HEK293 (cell line): Measurements from ENCODE around the gene EARS2.

ENCODE experiments used
- CTCF ChIA-PET: fragments of 350-600 bp; formaldehyde crosslinking; extraction: SDS; loops from one replicate; lab custom pipeline; 2021; ENCODE audit warnings: antibody characterized with exemption; lab: Yijun Ruan, JAX
- POLR2A ChIA-PET: fragments of 300-600 bp; formaldehyde crosslinking; extraction: SDS; loops from one replicate; lab custom pipeline; 2020; ENCODE audit warnings: antibody characterized with exemption, inconsistent platforms; lab: Yijun Ruan, JAX
- H3K27ac ChIP-seq: fragments of 200-500 bp; sonication (Bioruptor generic); 2 replicates; pipeline ENCODE4 v1.5.1; 2014; ENCODE audit warnings: low read depth, low read length, control low read depth, inconsistent platforms; ENCODE audit errors: extremely low read depth
- H3K36me3 ChIP-seq, 2 experiments: fragments of 200-500 bp in 1 of 2; sonication (Bioruptor generic) in 1 of 2; 1 replicate in 1 of 2; 2 replicates in 1 of 2; pipeline ENCODE4 v1.5.1; 2014 to 2017; ENCODE audit warnings: inconsistent platforms in 2 of 2, low read length in 2 of 2; ENCODE audit not compliant: control insufficient read depth in 2 of 2, insufficient read depth in 1 of 2
- H3K4me1 ChIP-seq: fragments of 200-500 bp; sonication (Bioruptor generic); 2 replicates; pipeline ENCODE4 v1.5.1; 2014; ENCODE audit warnings: mild to moderate bottlenecking, low read length, inconsistent platforms; ENCODE audit not compliant: control insufficient read depth, insufficient read depth
- H3K4me3 ChIP-seq: 2 replicates; pipeline ENCODE4 v1.5.1; 2011; ENCODE audit warnings: low read depth, mild to moderate bottlenecking, control low read depth, low read length, moderate library complexity
- H3K9me3 ChIP-seq: fragments of 200-500 bp; sonication (Bioruptor generic); 2 replicates; pipeline ENCODE4 v1.5.1; 2014; ENCODE audit warnings: low read depth, low read length, inconsistent platforms; ENCODE audit not compliant: control insufficient read depth, insufficient read depth
- BCL6B ChIP-seq: fragments of 450-650 bp; formaldehyde crosslinking; IDR thresholded peaks from 2 replicates; pipeline ENCODE4 v1.5.1; 2017; ENCODE audit warnings: missing biosample characterization, missing genetic modification characterization
- KLF9 ChIP-seq: fragments of 450-650 bp; formaldehyde crosslinking; IDR thresholded peaks from 2 replicates; pipeline ENCODE4 v1.5.1; 2016; ENCODE audit warnings: missing biosample characterization, missing genetic modification characterization, low read depth
- SALL2 ChIP-seq: fragments of 450-650 bp; formaldehyde crosslinking; IDR thresholded peaks from 2 replicates; pipeline ENCODE4 v1.5.0; 2017; ENCODE audit warnings: missing biosample characterization, mild to moderate bottlenecking, missing genetic modification characterization, borderline replicate concordance
- SCRT2 ChIP-seq: fragments of 450-650 bp; formaldehyde crosslinking; IDR thresholded peaks from 2 replicates; pipeline ENCODE4 v1.5.1; 2016; ENCODE audit warnings: missing biosample characterization, missing genetic modification characterization
- TSHZ1 ChIP-seq: fragments of 450-650 bp; formaldehyde crosslinking; IDR thresholded peaks from 2 replicates; pipeline ENCODE4 v1.5.1; 2016; ENCODE audit warnings: missing biosample characterization, missing genetic modification characterization, borderline replicate concordance
- ZNF19 ChIP-seq: fragments of 450-650 bp; formaldehyde crosslinking; IDR thresholded peaks from 2 replicates; pipeline ENCODE4; 2016; ENCODE audit warnings: missing biosample characterization, missing genetic modification characterization, low read depth
- ZNF354C ChIP-seq: fragments of 450-650 bp; formaldehyde crosslinking; IDR thresholded peaks from 2 replicates; pipeline ENCODE4 v1.5.1; 2016; ENCODE audit warnings: missing biosample characterization, missing genetic modification characterization, low read depth, borderline replicate concordance
- ZNF37A ChIP-seq: fragments of 450-650 bp; IDR thresholded peaks from 2 replicates; pipeline ENCODE4 v1.5.1; 2018; ENCODE audit warnings: missing biosample characterization, missing genetic modification characterization
- ZNF426 ChIP-seq: fragments of 450-650 bp; formaldehyde crosslinking; IDR thresholded peaks from 2 replicates; pipeline ENCODE4 v1.5.1; 2017; ENCODE audit warnings: missing biosample characterization, missing genetic modification characterization, mild to moderate bottlenecking, inconsistent platforms, moderate library complexity
- ZNF548 ChIP-seq: fragments of 450-650 bp; formaldehyde crosslinking; IDR thresholded peaks from 2 replicates; pipeline ENCODE4 v1.5.1; 2016; ENCODE audit warnings: missing biosample characterization, missing genetic modification characterization
- ZNF660 ChIP-seq: fragments of 450-650 bp; IDR thresholded peaks from 2 replicates; pipeline ENCODE4 v1.5.1; 2018; ENCODE audit warnings: missing biosample characterization, mild to moderate bottlenecking, missing genetic modification characterization
- ZNF677 ChIP-seq: fragments of 450-650 bp; IDR thresholded peaks from 2 replicates; pipeline ENCODE4 v1.5.0; 2018; ENCODE audit warnings: missing biosample characterization, mild to moderate bottlenecking, missing genetic modification characterization, moderate library complexity
- ZNF704 ChIP-seq: fragments of 450-650 bp; formaldehyde crosslinking; IDR thresholded peaks from 2 replicates; pipeline ENCODE4 v1.5.1; 2016; ENCODE audit warnings: missing biosample characterization, missing genetic modification characterization
- ZNF830 ChIP-seq: fragments of 450-650 bp; IDR thresholded peaks from 2 replicates; pipeline ENCODE4 v1.5.0; 2018; ENCODE audit warnings: missing biosample characterization, missing genetic modification characterization, low read depth, mild to moderate bottlenecking, moderate library complexity

EARS2 gene

GRCh38 chr16:23491490-23492391, 65.4 kb downstream of the EARS2 start (continued):
- no peak for TF ChIP-seq ZNF426 (tag by site-specific recombination)
- TF ChIP-seq ZNF830 = no peak

GRCh38 chr16:23486480-23486879, 70.7 kb downstream of the EARS2 start:
- H3K36me3 ChIP-seq = peaks cover 33 to 92% of the 10 kb centered on the region in 2 experiments; a peak in 2 of 3 replicates
- ChIA-PET CTCF (no interaction called here), POLR2A (no interaction called here)
- H3K27ac ChIP-seq = no peak overlapping the region
- TF ChIP-seq SCRT2 (tag by site-specific recombination) = 0 out of 2 replicates have a peak, but pooled peaks have one; percentile 2
- no peak for TF ChIP-seq ZNF37A (tag by site-specific recombination)
- no peak for TF ChIP-seq SALL2
- H3K4me3 ChIP-seq = no peak overlapping the region
- H3K4me1 ChIP-seq = no peaks in the 10 kb centered on the region
- H3K9me3 ChIP-seq = no peaks in the 10 kb centered on the region

- Histone ChIP-seq H3K9me3 (no peaks in the 10 kb centered on the region), H3K36me3 (peaks cover 33 to 92% of the 10 kb centered on the region in 2 experiments; a peak in 2 of 3 replicates), H3K27ac (no peak overlapping the region), H3K4me1 (no peaks in the 10 kb centered on the region), H3K4me3 (no peak overlapping the region)
- no peak for TF ChIP-seq ZNF660 (tag by site-specific recombination)
- TF ChIP-seq TSHZ1 (tag by site-specific recombination) = no peak
- no peak for TF ChIP-seq ZNF37A (tag by site-specific recombination)
- no peak for TF ChIP-seq ZNF354C (tag by site-specific recombination)
- no peak for TF ChIP-seq KLF9 (tag by site-specific recombination)
- TF ChIP-seq ZNF19 (tag by site-specific recombination) = no peak
- TF ChIP-seq ZNF704 (tag by site-specific recombination) = no peak
- TF ChIP-seq BCL6B (tag by site-specific recombination) = no peak
- CTCF ChIA-PET = no interaction called here
- POLR2A ChIA-PET = no interaction called here
These were observed 71.3 kb downstream of the EARS2 start for GRCh38 chr16:23485841-23486240.

GRCh38 chr16:23485257-23485614, 71.9 kb downstream of the EARS2 start:
- ChIA-PET CTCF (no interaction called here), POLR2A (no interaction called here)
- TF ChIP-seq ZNF677 (tag by site-specific recombination) = no peak
- TF ChIP-seq ZNF548 (tag by site-specific recombination) = no peak
- TF ChIP-seq, all 188 proteins: peak for 0
- Histone ChIP-seq H3K4me1 (no peaks in the 10 kb centered on the region), H3K36me3 (peaks cover 29 to 93% of the 10 kb centered on the region in 2 experiments; a peak in 2 of 3 replicates), H3K9me3 (no peaks in the 10 kb centered on the region), H3K4me3 (no peak overlapping the region), H3K27ac (no peak overlapping the region)
